ENCODE data around the gene PSME2.

PSME2 gene

GRCh38 chr14:24146453-24146977 is at the start of gene PSME2:
TSS of gene PSME2 (minus strand) at chr14:24146610. CDS start at chr14:24146581, 29 bp downstream.
- DNase-seq = peak; percentile 99

- DNase-seq = peak; percentile 89
Observed at GRCh38 chr14:24195186-24196070, 49.0 kb upstream of the PSME2 start, which contains the start of gene TM9SF1. TSS of gene TM9SF1 (minus strand) at chr14:24195441. CDS start at chr14:24195019, 422 bp downstream.

GRCh38 chr14:24194873-24195185 is 48.4 kb upstream of the PSME2 start:
- no peak for DNase-seq

- DNase-seq = no peak
Observed at GRCh38 chr14:24194186-24194872, 47.9 kb upstream of the PSME2 start.

DNA sequence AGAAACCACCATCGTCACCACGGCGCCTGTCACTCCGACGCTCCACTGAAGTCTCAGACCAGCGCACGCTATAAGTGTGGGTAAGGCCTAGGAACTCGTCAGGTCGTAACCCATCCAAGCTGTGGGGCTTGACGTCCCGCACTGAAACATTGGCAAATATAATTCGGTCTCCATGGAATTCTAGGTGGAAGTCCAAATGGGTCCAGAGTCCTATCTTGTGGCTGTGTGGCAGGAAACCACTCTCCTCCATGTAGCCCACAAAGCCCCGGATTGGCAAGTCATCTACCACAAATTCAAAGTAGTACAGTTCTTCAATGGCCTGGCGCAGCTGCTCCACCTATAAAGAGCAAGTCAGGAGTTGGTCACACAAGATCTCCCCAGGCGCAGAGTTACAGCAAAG is 46.5 kb upstream of the PSME2 start:
- DNase-seq = no peak

- DNase-seq = no peak
Observed at GRCh38 chr14:24190416-24190815, 44.0 kb upstream of the PSME2 start.

DNA sequence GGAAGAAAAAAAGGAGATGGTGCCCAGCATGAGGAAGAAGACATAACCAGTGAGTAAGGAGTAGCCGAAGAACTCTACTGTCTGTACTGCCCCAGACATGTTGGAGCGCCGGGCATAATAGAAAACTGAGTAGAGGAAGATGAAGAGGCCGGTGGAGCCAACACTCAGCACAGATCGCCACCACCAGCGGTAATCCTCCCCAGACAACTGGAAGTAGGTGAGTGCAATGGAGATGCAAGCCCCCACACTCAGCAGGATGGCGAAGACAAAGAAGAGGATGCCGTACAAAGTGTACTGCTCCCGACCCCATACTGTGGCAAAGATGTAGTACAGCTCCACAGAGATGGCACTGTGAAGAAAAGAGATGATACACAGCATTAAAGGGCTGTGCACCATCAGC is 43.0 kb upstream of the PSME2 start:
- DNase-seq = no peak

DNA sequence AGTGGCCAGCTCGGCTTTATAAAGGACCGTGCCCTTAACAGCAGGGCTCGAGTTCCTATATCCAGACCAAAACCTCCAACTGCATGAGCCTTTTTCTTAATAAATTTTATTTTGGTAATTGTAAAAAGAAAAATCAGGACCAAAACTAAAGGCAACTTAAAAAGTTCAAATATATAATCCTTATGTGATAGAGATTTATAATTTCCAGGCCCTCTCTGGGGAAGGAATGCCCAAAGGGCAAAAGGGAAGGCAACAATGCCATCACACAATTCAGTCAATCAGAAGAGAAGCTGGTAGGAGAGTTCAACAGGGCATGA is 42.6 kb upstream of the PSME2 start:
- DNase-seq = no peak

- peak; percentile 97 for DNase-seq
Observed at GRCh38 chr14:24188251-24189058, 42.0 kb upstream of the PSME2 start, which contains the start of gene IPO4. TSS of gene IPO4 (minus strand) at chr14:24188816. CDS start at chr14:24188787, 29 bp downstream.

DNA sequence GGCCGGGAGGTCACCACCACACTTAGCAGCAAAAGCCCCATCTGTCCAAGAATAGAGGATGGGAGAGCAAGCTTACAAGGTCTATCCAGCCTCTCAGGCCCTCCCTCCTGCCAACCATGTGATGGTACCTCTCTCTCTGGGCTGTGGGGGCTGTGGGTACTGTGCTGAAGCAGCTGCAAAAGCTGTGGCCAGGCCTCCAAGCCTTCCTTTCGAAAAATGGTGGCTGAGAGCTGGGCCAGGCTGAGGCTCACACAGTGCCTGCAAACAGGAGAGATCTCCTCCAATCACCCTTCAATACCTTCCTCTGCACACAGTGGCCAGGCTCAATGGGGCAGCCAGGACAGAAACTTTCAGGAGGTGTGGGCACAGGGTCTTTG is 41.1 kb upstream of the PSME2 start:
- DNase-seq = no peak

- DNase-seq = no peak
Observed at GRCh38 chr14:24186831-24187538, 40.6 kb upstream of the PSME2 start.

DNA sequence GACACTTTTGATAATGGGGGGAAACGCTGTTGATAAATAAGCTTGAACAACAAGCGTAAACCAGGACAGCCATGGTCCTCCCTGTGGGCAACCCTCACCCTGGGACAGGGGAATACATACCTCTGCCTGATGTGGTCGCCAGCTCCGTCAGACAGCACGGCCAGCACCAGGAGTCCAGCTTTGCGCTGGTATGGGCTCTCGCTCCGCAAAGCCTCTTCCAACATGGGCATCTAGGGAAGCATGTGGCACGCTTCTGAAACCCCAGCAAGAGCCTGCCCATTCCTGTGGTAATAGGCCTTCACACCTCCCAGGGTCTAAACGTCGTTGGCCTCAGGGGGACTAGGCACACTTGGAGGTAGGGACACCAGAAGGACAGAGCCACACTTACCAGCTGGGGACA is 39.3 kb upstream of the PSME2 start:
- DNase-seq = no peak

DNA sequence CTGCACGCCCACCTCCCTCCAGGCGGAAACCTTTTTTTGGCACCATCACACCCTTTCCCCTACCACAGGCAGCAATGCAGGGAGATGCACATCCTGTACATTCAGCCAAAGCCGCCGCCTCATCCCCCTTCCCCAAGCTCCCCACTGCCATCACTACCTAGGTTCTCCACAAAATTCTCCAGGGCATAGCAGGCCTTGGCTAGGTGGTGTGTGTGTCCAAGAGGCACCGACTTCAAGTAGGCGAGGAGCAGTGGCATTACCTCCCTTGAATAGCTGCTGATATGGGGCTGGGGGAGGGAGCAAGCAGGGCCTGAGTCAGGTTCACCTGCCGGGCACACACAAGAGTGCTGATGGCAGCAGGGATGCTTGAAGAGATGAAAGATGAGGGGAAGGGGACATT is 38.6 kb upstream of the PSME2 start:
- DNase-seq = no peak

DNA sequence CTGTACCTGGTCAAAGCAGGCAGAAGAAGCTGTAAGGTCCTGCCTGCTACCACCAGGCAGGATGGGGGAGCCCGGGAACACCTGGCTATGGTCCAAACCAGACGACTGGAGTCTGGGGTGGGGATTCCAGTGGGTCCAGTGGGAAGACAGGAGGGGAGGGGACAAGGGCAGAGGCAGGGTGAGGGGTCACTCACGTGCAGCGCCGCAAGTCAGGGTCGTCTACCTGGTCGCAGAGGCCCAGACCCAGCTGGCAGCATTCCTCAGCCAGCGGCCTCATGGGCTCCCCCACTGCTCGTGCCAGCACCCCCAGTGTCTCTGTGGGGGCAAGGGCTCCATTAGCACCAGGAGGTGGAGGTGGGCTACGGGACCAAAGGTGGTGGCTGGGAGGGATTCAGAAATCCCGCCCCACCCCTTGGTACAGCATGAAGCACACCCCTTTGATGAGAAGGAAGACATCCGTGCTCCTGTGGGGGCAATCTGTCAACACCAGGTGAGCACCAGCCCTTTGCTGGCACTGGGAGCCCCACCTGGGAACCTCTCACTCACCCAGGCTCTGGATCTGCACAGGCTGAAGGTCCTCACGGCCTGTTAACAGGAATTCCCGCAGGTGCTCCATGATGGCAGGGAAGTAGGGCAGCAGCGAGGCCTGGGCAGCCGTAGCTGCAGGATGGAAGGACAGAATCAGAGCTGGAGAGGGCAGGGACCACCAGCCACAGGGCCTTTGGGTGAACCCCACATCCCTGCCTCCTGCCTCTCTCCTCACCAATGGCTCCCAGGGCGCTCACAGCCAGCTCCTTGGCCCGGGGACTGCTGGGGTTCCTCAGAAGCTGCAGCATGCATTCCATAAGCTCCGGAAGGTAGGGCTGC is 37.9 kb upstream of the PSME2 start:
- no peak for DNase-seq

DNA sequence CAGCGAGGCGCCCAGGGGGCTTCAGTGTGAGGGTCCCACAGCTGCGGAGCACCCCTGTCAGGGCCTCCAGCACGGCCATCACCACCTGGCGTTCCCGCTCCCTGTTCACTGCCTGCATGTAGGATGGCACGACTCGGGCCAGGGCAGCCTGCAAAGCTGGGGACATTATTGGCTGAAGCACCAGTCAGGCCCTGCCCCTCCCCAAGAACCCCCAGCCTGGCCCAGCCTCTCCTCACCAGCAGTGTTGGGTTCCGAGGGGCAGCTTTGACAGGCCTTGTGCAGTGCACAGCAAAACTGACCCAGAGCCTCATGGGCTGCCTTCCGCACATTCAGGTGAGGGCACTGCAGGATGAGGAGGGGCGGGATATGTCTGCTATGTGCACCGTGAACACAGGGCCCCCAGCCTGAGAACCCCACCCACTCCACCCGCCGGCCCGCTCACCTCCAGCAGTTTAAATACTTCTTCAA is 36.6 kb upstream of the PSME2 start:
- DNase-seq = no peak

- DNase-seq = no peak
Observed at GRCh38 chr14:24182110-24182882, 35.9 kb upstream of the PSME2 start.

GRCh38 chr14:24181371-24182077 is 35.1 kb upstream of the PSME2 start:
- DNase-seq = no peak

DNA sequence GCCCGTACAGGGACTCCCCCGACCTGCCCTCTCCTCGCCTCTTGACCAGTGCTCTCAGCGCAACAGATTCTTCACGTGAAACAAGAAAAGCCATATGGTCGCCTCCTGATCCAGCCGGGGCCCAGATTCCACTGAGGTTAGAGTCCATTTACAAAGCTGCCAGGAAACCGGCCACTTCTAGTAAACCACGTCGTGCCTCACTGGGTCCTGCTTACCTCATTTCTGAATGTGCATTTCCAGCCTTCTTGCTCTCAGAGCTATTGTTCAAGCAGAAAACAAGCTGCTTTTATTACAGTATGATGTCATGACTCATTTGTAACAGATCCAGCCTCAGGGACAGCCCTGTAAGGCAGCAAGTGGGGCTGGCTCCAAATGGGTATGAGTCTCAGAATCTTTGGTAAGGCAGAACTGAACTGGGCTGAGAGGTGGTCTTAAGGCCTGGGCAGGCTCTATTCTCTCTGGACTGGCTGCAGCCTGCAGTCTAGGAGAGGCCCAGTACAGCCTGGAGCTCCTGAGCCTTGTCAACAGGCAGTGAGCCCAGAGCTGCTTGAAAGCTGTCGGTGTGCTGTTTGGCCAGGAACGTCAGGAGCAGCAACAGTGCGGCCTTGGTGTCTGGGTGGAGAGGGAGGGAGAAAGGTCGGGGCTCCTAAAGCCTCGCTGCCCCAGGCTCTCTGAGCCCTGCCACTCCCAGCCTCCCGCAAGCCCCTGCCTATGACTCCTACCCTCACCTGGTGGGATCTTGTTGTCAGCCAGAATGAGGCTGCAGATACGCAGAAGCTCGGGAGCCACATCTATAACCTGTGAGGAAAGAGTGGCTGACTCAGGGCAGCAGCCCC is 33.8 kb upstream of the PSME2 start:
- DNase-seq = no peak
